ENCODE measurements around the gene DGKH. TPM values are rescaled to one million over a fixed set of nuclear protein-coding genes. Genes with fewer than 3 reads are reported as not detected.

Gene DGKH
- total and polyA plus RNA-seq, 2 donors from 2014 or later, result 1.7 to 28.8 TPM

DNA sequence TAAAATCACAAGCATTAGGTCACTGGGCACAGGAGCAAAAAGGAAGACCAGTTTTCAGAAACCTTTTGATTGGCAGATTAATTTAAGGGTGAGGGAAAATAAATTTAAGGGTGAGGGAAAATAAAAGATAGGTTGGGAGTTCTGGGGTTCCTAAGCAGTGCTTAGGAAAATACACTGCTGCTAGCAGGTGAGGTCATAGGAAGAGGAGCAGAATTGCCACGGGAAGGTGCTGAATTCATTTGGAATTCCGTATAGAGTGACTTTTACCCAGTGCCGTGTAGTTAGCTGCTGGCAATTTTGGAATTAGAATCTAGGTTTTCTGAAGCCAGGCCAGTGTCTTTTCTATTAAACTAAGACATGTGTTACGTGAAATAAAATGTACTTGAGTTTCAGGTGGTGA, 59.8 kb downstream of the DGKH start:
- intact Hi-C loops (cut with DNase I), result no loop called here
- Histone ChIP-seq H3K4me1 (ENCODE audit: control insufficient read depth in 2 of 3, insufficient read depth in 2 of 3, low read depth in 1 of 3, low read length in 3 of 3) (peaks cover 0 to 7% (median 0%) of the 10 kb centered on the region in 3 donors), H3K27me3 (ENCODE audit: control insufficient read depth, insufficient read depth, low read length) (no peaks in the 10 kb centered on the region), H3K36me3 (ENCODE audit: control insufficient read depth in 2 of 3, insufficient read depth in 3 of 3, low read length in 3 of 3) (no peaks in the 10 kb centered on the region), H3K9me3 (ENCODE audit: control insufficient read depth in 2 of 3, insufficient read depth in 1 of 3, low read length in 3 of 3) (peaks cover 0 to 5% (median 0%) of the 10 kb centered on the region in 3 donors), H3K9ac (ENCODE audit: low read length in 3 of 3) (no peak overlapping the region), H3K4me3 (ENCODE audit: low read length in 3 of 3) (no peak overlapping the region), H3K27ac (ENCODE audit: low read depth in 2 of 2, low read length in 2 of 2) (no peak overlapping the region)
- TF ChIP-seq, protein P1, sequence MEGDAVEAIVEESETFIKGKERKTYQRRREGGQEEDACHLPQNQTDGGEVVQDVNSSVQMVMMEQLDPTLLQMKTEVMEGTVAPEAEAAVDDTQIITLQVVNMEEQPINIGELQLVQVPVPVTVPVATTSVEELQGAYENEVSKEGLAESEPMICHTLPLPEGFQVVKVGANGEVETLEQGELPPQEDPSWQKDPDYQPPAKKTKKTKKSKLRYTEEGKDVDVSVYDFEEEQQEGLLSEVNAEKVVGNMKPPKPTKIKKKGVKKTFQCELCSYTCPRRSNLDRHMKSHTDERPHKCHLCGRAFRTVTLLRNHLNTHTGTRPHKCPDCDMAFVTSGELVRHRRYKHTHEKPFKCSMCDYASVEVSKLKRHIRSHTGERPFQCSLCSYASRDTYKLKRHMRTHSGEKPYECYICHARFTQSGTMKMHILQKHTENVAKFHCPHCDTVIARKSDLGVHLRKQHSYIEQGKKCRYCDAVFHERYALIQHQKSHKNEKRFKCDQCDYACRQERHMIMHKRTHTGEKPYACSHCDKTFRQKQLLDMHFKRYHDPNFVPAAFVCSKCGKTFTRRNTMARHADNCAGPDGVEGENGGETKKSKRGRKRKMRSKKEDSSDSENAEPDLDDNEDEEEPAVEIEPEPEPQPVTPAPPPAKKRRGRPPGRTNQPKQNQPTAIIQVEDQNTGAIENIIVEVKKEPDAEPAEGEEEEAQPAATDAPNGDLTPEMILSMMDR (IDR thresholded peaks at IDR 0.05; ENCODE audit: borderline replicate concordance, extremely low read depth, insufficient read depth), result no peak
- FAIRE-seq (no peak), DNase-seq (no peak)

DNA sequence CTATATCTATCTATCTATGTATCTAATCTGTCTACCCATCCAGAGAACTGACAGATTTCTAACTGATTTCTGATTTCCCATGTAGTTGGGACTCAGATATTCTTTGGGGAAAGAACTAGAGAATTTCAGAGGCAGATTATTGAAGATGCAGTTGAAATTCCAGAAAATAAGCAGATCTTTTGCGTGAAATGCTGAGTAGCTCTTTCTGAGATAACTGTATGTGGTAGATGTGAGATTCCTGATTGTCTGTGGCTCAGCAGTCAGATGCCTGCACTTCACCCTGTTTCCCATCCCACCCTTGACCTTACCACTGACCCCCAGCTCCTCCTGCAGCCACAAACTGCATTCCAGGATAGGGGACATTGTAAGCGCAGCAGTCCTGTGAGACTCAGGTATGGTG, 61.5 kb downstream of the DGKH start:
- no peak overlapping the region for H3K9ac ChIP-seq (ENCODE audit: low read length in 3 of 3)
- TF ChIP-seq, protein P1 (IDR thresholded peaks at IDR 0.05; ENCODE audit: borderline replicate concordance, extremely low read depth, insufficient read depth), result no peak
- intact Hi-C loops (cut with DNase I), result loop anchor here (10.0 kb wide), 1 partner anchor 445 kb away; no protein-coding TSS in a partner anchor
- no peak for DNase-seq
- H3K4me1 ChIP-seq (ENCODE audit: control insufficient read depth in 2 of 3, insufficient read depth in 2 of 3, low read depth in 1 of 3, low read length in 3 of 3), result peaks cover 0 to 7% (median 0%) of the 10 kb centered on the region in 3 donors
- no peak for FAIRE-seq
- H3K4me3 ChIP-seq (ENCODE audit: low read length in 3 of 3), result no peak overlapping the region
- no peaks in the 10 kb centered on the region for H3K9me3 ChIP-seq (ENCODE audit: control insufficient read depth in 2 of 3, insufficient read depth in 1 of 3, low read length in 3 of 3)
- H3K27me3 ChIP-seq (ENCODE audit: control insufficient read depth, insufficient read depth, low read length), result no peaks in the 10 kb centered on the region
- H3K27ac ChIP-seq (ENCODE audit: low read depth in 2 of 2, low read length in 2 of 2), result no peak overlapping the region
- no peaks in the 10 kb centered on the region for H3K36me3 ChIP-seq (ENCODE audit: control insufficient read depth in 2 of 3, insufficient read depth in 3 of 3, low read length in 3 of 3)

DNA sequence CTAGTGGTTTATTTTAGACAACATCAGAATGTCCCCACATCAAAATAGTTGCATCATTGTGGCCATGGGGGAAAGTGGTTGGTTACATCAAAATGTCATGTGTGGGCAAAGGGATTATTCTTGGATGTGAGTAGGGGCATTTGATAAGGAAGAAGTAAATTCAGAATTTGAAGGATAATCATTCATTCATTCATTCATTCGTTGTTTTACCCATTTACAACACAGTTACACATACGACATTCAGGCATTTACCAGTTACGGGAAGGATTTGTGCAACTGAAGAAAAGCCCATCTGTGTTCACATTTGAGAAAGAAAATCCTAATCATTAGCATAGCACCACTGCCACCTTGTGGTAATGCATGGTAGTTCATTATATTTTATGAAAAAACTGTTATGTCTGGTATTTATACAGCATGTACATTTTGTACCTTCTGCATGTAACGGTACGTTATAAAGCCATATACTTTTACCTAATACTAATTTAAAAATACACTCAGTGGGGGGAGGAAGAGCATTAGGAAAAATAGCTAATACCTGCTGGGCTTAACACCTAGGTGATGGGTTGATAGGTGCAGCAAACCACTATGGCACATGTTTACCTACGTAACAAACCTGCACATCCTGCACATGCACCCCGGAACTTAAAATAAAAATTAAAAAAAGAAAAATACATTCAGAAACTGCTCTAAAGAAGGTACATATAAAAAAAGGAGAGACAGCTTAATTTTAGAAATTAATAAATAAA, 62.1 kb downstream of the DGKH start:
- FAIRE-seq, result peak; percentile 58
- Histone ChIP-seq H3K36me3 (ENCODE audit: control insufficient read depth in 2 of 3, insufficient read depth in 3 of 3, low read length in 3 of 3) (no peaks in the 10 kb centered on the region), H3K9me3 (ENCODE audit: control insufficient read depth in 2 of 3, insufficient read depth in 1 of 3, low read length in 3 of 3) (no peaks in the 10 kb centered on the region), H3K27me3 (ENCODE audit: control insufficient read depth, insufficient read depth, low read length) (no peaks in the 10 kb centered on the region), H3K9ac (ENCODE audit: low read length in 3 of 3) (no peak overlapping the region), H3K4me1 (ENCODE audit: control insufficient read depth in 2 of 3, insufficient read depth in 2 of 3, low read depth in 1 of 3, low read length in 3 of 3) (peaks cover 0 to 5% (median under 1%) of the 10 kb centered on the region in 3 donors), H3K4me3 (ENCODE audit: low read length in 3 of 3) (no peak overlapping the region), H3K27ac (ENCODE audit: low read depth in 2 of 2, low read length in 2 of 2) (no peak overlapping the region)
- peak in 3 of 5 donors; percentile 21 to 90 (median 86) for DNase-seq
- TF ChIP-seq, protein P1 (IDR thresholded peaks at IDR 0.05; ENCODE audit: borderline replicate concordance, extremely low read depth, insufficient read depth), result peak; percentile 77
- intact Hi-C loops (cut with DNase I), result loop anchor here (10.0 kb wide), 1 partner anchor 446 kb away; no protein-coding TSS in a partner anchor
